ENCODE data around the gene CD300H.

DNA sequence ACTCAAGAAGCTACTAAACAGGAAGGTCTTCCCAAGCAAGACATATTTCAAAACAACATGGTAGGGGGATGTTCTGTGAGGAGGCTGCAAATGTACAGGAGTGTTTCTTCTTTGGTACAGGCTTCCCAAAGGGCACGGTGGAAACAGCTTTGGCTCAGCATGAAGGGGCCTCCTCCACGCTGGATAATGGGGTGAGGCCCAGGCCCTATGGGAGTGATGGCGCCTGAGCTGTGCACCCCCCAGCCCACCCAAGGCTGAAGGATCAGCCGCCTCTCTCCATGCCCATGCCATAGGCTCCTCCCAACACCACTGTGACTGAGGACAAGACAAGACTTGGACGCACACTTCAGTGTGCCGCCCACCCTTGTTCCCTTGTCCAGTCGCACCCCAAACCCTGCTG is 49.4 kb upstream of the CD300H start:
- no peak for TF ChIP-seq POLR2A (IDR thresholded peaks at IDR 0.05)
- TF ChIP-seq, protein P1, sequence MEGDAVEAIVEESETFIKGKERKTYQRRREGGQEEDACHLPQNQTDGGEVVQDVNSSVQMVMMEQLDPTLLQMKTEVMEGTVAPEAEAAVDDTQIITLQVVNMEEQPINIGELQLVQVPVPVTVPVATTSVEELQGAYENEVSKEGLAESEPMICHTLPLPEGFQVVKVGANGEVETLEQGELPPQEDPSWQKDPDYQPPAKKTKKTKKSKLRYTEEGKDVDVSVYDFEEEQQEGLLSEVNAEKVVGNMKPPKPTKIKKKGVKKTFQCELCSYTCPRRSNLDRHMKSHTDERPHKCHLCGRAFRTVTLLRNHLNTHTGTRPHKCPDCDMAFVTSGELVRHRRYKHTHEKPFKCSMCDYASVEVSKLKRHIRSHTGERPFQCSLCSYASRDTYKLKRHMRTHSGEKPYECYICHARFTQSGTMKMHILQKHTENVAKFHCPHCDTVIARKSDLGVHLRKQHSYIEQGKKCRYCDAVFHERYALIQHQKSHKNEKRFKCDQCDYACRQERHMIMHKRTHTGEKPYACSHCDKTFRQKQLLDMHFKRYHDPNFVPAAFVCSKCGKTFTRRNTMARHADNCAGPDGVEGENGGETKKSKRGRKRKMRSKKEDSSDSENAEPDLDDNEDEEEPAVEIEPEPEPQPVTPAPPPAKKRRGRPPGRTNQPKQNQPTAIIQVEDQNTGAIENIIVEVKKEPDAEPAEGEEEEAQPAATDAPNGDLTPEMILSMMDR (IDR thresholded peaks at IDR 0.05): no peak
